DMS114 treated with DMSO at 0.1 percent for 48 hours (cell line): Measurements from ENCODE around the gene TMEM9B.
A peak's percentile ranks its signal among the peaks of the same experiment; 100 is the strongest.
"Not testable (repeated sequence)": the region's sequence is repeated elsewhere in the genome, so short reads cannot be mapped to it uniquely, and the experiment has no call there.

Experiments used
- DNase-seq: peaks from one replicate; lab custom pipeline; 2025; ENCODE audit not compliant: unreplicated experiment; lab: John Stamatoyannopoulos, UW

TMEM9B gene

DNA sequence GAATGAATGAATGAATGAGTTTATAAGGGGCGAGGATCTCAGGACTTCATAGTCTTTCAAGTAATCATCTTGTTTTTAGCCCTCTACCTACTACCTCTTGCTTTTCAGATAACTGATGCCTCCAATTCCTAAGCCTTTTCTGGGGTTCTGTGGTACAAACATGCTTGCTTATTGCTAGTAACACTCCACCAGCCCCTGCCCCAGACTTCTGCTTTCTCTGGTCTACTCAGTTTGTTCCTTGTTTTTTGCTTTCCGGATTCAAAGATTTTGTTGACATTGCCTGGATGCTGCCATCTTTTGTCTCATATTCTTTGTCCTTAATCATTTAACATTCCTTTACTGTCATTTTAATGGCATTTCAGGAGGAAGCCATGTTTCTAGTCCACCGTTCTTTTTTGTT is 8.9 kb upstream of the TMEM9B start:
- no peak for DNase-seq

DNA sequence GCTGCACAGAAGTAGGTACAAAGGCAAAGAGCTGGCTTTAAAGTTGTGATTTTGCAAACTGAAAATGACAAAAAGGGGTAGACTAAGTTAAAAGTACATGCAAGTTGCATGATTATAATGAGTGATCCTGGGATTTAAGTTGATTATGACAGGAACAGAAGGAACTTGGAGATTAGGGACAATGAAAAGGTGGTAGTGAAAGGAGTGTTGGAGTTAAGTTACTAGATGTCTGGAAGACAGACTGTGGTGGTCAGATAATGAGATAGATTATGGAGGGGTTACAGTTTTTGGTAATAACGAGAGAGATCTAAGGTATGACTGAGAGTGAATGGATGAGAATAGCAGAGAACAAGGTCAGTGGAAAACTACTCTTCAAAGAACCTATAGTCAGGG is 7.7 kb upstream of the TMEM9B start:
- no peak for DNase-seq

DNA sequence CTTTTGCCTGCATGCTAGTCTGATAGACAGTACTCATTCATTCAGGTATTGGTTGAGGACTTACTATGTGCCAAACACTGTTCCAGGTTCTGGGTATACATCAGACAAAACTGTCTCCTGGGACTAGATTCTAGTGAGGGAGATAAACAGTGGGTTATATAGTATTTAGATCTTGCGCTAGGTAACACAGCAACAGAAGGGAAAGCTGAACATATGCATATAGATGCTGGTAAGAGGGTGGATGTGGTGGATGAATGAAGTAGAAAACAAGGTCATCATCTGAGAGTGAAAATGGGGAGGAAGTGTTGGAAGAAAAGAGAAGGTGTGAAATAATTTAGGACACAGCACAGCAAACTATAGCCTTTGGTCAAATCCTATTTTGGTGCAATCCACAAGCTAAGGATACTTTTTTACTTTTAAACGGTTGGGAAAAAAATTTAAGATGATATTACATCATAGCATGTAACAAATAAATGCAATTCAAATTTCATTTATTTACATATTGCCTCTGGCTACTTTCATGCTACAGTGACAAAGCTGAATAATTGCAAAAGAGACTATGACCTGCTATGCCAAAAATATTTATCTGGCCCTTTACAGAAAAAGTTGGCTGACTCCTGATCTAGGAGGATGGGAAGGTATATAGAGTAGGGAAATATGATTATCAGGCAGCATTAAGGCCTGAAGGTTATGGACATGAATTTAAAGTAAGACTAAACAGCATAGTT is 7.1 kb upstream of the TMEM9B start:
- no peak for DNase-seq

DNA sequence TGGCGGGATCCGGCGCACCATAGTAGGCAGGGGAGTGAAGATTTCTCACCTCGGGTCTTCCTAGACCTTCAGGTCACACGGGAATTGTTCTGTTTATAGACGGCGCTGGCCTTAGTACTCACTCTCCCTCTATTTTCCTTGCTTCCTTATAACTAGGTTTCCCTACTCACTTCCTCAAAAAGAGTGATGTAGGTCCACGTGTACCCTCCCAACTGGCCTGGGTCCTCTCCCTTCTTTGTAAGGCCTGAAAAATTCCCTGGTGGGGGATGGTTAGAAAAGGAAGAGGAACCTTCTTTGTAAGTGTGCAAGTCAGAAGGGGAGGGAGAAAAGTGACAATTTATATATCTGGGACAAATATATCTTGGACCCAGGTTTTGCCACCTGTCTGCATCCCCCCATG is 2.9 kb upstream of the TMEM9B start:
- DNase-seq = no peak

DNA sequence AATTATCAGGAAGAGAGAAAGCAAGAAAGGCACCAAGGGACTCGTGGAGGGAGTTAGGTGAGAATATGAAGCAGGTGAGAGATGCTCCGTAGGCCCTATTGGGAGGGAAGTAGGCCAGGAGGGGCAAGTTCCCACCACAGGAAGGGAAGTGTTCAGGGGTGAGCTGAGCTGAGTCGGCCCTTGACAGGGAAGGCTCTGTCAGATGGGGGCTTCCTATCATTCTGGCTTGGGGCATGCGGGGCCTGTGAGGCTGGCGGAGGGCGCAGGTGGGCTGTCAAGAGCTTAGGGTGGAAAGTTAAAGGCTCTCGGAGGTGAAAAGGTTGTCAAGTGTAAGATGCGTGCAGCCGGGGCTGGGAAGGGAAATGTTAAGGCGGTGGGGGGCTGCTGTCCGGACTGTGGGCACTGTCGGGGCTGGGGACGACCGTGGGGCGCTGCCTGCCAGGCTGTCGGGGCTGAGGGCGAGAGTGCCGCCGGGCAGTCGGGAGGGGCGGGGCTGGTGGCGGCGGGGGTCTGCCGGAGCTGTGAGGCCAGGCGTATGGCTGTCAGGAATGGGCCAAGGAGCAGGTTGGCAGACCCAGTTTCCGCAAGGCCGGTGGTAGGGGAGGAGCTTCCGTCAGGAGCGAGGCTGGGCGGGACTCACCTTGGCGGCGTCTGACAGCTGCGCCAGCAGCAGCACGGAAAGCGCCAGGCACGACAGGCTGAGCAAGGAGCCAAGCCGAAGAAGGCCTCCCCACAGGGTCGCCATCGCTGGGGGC is 496 bp downstream of the TMEM9B start:
- DNase-seq = peak; percentile 28

DNA sequence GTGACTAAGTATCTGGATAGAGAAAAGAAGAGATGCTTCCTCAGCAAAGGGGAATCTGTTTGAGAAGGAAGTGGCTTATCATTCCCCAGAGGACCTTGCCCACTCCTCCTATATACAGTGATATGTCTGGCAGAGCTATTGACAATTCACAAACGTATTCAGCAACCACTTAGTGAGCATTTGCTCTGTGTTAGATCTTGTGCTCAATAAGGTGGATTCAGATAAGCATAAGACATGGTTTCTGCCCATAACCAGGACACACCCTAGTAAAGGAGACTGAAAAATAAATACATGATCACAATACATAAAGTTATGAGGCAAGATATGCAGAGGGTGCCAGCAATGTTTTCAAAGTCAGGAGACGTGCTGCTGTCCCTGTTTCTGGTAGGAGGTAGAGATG is 1.4 kb downstream of the TMEM9B start:
- no peak for DNase-seq

DNA sequence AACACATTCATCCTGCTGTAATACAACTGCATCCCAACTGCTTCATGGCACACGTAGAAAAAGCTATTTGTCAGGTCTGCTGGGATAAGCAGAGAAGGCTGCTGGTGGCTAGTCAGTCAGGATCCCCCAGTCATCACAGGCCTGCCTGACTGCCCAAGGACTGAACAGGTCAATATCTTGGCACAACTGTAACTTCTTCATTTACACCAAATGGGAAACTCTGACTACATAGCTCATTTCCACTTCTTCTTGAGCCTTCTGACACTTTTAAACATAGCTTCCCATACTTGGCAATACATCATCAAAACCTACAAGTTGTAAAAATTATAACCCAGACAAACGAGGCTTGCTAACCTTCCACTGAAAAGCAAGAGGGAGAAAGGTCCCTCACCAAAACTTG is 2.8 kb downstream of the TMEM9B start:
- no peak for DNase-seq

DNA sequence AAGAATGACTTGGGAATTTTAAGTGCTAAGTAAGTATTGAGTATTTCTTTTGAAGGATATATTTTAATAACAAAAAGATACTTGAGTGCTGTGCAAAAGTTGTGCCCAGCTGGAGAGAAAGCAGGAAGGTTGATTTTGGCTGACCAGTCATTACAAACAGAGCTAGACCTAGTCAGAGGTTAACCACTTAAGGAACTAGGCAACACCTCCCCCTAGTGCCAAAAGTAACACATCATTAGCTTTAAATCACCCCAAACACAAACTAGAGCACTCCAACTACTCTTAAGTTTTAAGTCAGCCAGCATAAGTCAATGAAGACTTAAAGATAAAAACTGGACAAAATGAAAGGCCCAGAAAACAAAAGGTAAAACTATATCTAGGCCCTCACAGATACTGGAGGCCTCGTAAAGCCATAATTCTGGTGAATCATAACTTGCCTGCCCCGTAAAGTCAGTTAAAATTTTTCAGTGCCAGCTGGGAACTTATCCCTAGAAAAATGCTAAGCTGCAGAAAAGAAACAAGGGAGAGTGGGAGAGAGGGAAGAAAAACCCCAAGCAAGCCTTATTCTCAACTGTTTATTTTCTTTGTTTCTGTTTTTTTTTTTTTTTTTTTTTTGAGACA is 4.6 kb downstream of the TMEM9B start:
- peak; percentile 51 for DNase-seq

DNA sequence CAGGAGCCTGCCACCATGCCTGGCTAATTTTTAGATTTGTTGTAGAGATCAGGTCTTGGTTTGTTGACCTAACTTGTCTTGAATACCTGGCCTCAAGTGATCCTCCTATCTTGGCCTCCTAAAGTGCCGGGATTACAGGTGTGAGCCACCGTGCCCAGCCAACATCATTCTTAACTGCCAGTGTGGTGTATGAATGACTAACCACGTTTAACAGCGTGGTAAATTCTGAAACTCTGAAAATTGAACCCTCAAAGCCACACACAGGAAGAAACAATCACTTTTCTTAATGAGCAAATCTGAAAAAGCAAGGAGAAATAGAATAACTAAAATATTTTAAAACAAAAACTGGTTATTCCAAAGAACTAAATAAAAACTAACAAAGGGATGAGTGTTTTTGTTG is 7.4 kb downstream of the TMEM9B start:
- DNase-seq = no peak

DNA sequence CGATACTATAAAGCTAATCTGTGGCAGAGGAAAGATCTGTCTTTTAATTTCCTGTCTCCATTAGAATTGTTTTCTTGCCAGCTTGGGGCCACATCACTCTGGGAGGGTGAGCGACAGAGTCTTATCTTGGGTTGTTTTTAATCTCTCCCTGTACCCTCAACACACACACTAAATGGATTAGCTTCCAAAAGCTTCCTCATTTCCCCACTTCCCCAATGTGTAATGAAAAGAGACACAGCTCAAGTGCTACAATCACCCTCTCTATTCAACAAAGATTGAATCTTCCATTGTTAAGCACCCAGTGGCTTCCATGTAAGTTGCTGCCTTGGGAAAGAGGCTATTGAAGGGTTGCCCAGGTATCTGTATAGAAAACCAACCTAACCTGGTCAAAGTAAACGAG is 15.4 kb downstream of the TMEM9B start:
- DNase-seq = no peak

DNA sequence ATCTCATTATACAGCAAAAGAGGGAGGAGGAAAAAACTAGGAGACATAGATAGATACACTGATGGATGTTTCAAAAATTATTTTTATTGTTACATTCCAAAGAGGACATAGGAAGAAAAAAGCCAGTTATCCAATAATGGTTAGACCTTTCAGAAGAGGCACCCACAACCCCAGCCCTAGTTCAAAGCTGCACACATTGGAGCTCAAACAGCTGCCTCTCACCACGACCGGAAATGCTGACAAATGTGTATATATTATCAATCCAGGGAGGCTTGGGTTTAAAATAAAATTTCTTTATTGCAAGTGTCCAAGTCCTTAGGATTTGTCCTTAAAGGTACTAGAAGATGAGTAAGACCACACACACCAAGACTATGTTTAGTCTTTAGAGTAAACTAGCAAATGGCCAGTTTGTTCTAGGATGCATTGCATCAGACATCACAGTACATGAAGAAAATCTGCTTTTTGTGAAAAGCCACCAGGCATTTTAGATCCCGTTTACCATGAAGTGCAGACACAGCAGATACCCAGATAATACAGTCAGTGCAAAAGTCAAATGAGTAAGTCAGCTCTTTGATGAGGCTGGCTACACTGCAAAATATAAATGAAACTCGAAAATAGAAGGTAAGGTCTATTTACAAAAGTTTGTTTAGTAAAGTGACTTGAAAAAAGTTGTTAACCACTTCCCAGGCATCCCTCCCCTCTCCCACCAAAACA is 16.9 kb downstream of the TMEM9B start:
- DNase-seq = no peak

DNA sequence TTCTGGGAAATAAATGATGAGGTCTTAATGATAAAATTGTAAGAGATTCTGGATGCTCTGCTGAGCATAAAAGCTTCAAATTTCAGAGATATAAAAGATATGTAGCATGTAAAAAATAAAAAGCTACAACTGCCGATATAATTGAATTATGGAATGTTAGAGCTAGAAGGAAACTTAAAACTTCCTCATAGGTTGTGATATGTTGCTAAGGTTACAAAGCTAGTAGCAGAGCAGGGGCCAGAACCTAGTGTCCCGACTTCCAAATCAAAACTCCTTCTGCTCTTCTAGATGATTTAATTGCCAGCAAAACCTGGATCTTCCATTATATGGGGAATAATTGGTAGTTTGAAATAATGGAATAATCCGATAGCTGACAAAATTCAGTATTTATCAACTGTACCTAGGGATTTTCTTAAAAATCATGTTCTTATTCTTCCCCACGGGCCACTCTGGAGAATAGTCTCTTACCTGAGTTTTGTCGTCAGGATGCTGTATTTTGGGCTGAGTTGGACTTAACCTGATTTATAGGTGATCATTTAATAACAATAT is 21.6 kb downstream of the TMEM9B start, which contains the start of gene ASCL3:
TSS of gene ASCL3 (minus strand) at position 499 of the 549 bp plus-strand sequence. CDS start 4,855 bp downstream, outside the sequence.
- DNase-seq = no peak

DNA sequence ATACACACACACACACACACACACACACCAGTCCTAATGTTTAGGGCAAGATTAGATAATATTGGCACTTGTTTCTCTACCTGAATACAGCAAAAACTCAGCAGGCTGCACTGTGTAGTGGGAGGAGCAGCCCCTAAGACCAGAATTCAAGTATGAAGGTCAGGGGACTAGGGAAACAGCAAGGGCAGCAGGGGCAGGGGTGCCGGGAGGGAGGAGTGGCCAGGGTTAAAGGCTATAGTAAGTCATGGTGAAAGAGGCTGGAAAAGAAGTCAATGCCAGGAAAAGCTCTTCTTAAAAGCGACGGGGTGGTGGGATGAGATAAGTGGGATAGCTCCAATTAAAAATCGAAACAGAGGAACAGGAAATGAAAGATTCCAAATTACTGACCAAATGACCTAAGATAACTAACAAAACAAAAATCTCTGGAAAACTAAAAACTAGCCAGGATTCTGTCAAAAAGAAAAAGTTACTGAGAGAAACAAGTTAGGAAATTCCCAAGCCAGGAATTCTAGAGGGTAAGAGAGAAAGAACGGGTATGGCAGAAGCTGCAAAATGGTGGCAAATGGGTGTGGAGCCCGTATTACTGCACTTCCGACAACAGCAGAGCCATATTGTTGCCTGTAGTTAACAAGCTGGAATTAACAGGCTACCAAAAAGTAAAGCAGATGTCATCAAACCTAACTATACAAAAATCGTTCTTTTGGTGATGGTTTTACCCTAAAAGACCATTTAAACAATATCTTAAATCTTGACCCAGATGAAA is 22.7 kb downstream of the TMEM9B start:
- no peak for DNase-seq

DNA sequence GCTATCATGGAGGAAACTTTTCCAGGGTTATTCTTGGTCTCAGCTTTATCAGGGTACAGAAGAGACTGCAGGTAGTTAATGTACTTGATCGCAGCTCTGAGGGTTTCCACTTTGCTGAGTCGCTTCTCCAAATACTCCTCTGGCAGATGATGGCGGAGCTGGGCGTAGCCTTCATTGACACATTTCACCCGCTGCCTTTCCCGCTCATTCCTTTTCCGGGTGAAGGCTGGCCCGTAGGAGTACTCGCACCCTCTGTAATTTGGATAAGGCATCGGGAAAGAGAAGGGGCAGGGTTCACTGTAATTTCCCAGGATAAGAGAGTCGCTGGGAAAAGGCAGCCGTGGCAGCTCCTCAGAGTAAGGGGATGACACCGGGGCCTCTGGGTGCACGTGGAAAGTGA is 26.6 kb downstream of the TMEM9B start:
- DNase-seq = no peak

DNA sequence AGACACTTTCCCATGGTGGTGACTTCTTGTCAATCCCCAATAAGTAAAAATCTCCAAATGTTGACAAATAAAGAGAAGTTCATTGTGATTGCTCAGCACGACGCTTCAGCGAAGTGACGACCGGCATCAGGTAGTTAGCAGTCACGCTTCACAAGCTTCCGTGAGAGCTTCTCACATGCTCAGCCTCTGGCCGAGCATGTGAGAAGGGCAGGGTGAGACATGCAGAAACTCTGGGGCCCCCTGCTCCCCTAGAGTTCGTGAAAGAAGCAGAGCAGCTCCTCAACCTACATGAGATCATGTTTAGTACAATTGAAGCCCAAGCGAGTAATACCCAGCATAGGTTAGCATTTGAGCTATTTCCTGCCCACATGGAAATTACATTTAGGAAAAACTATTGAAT is 27.1 kb downstream of the TMEM9B start:
- no peak for DNase-seq

DNA sequence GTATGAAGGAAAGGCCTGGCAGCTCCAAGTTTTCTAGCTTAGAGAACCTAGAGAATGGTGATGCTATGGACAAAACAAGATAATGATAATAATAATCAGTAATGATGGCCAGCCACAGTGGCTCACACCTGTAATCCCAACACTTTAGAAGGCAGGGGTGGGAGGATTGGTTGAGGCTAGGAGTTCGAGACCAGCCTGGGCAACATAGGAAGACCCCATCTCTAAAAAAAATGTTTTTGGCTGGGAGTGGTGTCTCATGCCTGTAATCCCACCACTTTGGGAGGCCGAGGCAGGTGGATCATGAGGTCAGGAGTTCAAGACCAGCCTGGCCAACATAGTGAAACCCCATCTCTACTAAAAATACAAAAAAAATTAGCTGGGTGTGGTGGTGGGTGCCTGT is 28.5 kb downstream of the TMEM9B start:
- DNase-seq = not testable (repeated sequence)

DNA sequence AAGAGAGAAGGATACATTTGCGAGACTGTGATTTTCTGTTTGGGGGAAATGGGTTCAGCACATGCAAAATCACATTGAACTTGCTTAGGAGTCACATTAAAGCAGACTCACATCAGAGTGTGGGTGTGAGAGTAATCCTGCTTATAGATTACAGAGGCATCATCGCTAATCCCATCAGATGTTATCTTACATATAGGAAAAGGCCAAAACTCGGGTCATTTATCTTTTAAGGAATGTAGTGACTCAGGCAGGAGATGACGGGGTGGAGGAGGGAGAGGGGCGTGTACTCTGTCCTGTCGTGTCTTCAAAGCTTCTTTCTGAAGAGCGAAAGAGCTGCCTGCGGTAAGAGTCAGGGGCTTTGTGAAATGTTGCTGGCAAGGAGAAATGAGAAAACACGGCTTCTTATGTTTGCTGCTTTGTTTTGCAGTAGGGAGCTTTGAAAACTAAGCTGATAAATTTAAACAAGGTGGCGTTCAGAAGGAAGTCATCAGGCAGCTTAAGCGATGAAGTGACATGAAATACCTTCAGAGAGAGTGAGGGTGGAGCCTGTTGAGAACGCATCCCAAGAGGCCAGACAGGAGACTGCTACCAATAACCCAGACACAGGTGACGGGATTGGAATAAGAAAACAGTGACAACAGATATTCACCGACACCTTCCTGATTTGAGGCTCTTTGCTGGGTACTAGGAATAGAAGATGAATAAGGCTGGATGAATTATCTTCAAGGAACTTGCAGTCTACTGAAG is 29.3 kb downstream of the TMEM9B start:
- DNase-seq = no peak

DNA sequence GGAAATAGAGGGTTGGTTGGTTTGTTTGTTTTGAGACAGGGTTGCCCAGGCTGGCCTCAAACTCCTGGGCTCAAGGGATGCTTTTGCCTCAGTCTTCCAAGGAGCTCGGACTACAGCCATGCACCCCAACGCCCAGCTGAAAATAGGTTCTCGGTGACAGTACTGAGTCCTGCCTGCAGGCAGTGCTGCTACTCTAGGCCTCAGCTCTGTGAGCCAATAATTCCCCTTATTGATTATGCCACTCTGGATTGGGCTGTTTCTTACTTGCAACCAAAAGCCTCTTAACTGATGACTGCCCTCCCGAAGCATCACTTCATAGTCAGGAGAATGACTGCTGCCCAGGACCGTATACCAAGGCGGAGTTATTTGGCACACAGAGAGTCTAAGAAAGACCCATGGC is 30.3 kb downstream of the TMEM9B start:
- no peak for DNase-seq

DNA sequence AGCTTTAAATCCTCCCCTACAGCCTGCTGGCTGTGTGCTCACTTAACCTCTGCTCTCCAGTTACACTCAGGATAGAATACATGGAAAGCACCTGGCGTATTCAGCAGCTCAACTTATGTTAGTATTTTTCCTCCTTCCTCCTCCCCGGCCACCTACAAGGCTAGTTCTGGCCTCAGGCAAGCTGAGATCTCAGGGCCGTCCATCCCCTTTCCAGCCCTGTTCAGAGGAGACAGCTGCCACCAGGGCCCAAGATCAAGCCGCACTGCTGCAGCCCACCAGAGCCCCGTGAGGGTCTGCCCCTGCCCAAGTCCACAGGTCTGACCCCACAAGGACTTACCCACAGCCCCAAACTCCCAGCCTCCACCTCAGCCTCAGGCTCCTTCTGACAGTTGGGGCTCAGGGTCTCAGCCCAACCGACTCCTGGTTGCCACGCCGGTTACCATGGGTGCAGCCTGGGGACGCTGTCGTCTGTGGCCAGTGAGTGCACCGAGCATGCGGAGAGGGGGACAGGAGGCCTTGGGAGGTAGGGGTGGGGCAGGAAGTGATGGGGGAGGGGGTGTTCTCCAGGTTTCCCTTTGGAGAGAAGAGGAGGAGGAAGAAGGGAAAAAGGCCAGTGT is 31.6 kb downstream of the TMEM9B start, which contains the start of gene C11orf16:
TSS of gene C11orf16 (minus strand) at position 384 of the 617 bp plus-strand sequence. CDS start 639 bp downstream, outside the sequence.
- no peak for DNase-seq
